Activated gamma-delta T cell treated with Interleukin-2 at 50 U/mL for 16 hours (primary cell): Measurements from ENCODE around the gene C4orf50.

Source experiments
- DNase-seq: peaks from one replicate; pipeline ENCODE4 v3.0.0-alpha.2; 2020

The C4orf50 gene

GRCh38 chr4:6043188-6043587, 25.0 kb upstream of the C4orf50 start:
- no peak for DNase-seq

- no peak for DNase-seq
Observed at GRCh38 chr4:6042293-6043063, 24.2 kb upstream of the C4orf50 start.

GRCh38 chr4:6041800-6042199, 23.6 kb upstream of the C4orf50 start:
- DNase-seq: no peak

GRCh38 chr4:6038711-6039110, 20.5 kb upstream of the C4orf50 start:
- DNase-seq: no peak

- no peak for DNase-seq
Observed at GRCh38 chr4:6035786-6036185, 17.6 kb upstream of the C4orf50 start.

- DNase-seq: no peak
Observed at GRCh38 chr4:6033381-6033780, 15.2 kb upstream of the C4orf50 start.

GRCh38 chr4:6032249-6033244, 14.3 kb upstream of the C4orf50 start:
- DNase-seq: no peak

GRCh38 chr4:6031846-6032245, 13.6 kb upstream of the C4orf50 start:
- no peak for DNase-seq

GRCh38 chr4:6030679-6031078, 12.4 kb upstream of the C4orf50 start:
- DNase-seq: no peak

- DNase-seq: no peak
Observed at GRCh38 chr4:6029254-6029653, 11.0 kb upstream of the C4orf50 start.

GRCh38 chr4:6028168-6028567, 9.9 kb upstream of the C4orf50 start:
- DNase-seq: no peak

- no peak for DNase-seq
Observed at GRCh38 chr4:6027392-6027791, 9.2 kb upstream of the C4orf50 start.

- no peak for DNase-seq
Observed at GRCh38 chr4:6024313-6024960, 6.2 kb upstream of the C4orf50 start.

- no peak for DNase-seq
Observed at GRCh38 chr4:6023731-6024130, 5.5 kb upstream of the C4orf50 start.

GRCh38 chr4:6022607-6023288, 4.5 kb upstream of the C4orf50 start:
- DNase-seq: no peak

GRCh38 chr4:6021831-6022606, 3.8 kb upstream of the C4orf50 start:
- DNase-seq: no peak

GRCh38 chr4:6020613-6021012, 2.4 kb upstream of the C4orf50 start:
- DNase-seq: no peak

- DNase-seq: no peak
Observed at GRCh38 chr4:6019316-6020263, 1.4 kb upstream of the C4orf50 start.

- no peak for DNase-seq
Observed at GRCh38 chr4:6017800-6018199, 431 bp downstream of the C4orf50 start.

- DNase-seq: no peak
Observed at GRCh38 chr4:6017030-6017429, 1.2 kb downstream of the C4orf50 start.

GRCh38 chr4:6013564-6013963, 4.7 kb downstream of the C4orf50 start:
- DNase-seq: no peak
